Spleen (tissue), 7 donors: ENCODE data around the gene ZAR1.

ENCODE experiments used
- CTCF ChIP-seq, 11 experiments: fragments of 200-600 bp in 7 of 11; fragments of 450-650 bp in 4 of 11; sonication (generic) in 4 of 11; IDR thresholded peaks in 8 of 11; conservative IDR thresholded peaks in 3 of 11; 1 replicate in 7 of 11; 2 replicates in 4 of 11; pipeline versions ENCODE4 v1.4.0 to v1.8.0; 2016 to 2021; ENCODE audit warnings: antibody characterized with exemption in 11 of 11, inconsistent platforms in 4 of 11, mild to moderate bottlenecking in 1 of 11
- POLR2A ChIP-seq, 3 donors: fragments of 450-650 bp; IDR thresholded peaks; one replicate each; pipeline ENCODE4 v1.5.1; 2017; ENCODE audit warnings: antibody characterized with exemption in 3 of 3, mild to moderate bottlenecking in 1 of 3
- POLR2AphosphoS5 ChIP-seq, 3 donors: sonication (generic); formaldehyde crosslinking; IDR thresholded peaks; one replicate each; pipeline ENCODE4 v1.5.1; 2017; ENCODE audit warnings: antibody characterized with exemption in 3 of 3
- donor health status: DM: no; HTN: no; CAD: no; lungs with moderate emphysema.
- donor health status: DM: no; HTN: no; CAD: no.
- donor health status: DM: no; HTN: no; CAD: no.

GRCh38 chr4:48450740-48451139 lies 39.3 kb upstream of the ZAR1 start:
- TF ChIP-seq CTCF (IDR thresholded peaks at IDR 0.05 in 8 of 11, conservative IDR thresholded peaks at IDR 0.05 in 3 of 11) = no peak
- no peak for TF ChIP-seq POLR2AphosphoS5 (IDR thresholded peaks at IDR 0.05)
- TF ChIP-seq POLR2A (IDR thresholded peaks at IDR 0.05) = no peak
